ENCODE data around the gene CNTN4.

Gene CNTN4

DNA sequence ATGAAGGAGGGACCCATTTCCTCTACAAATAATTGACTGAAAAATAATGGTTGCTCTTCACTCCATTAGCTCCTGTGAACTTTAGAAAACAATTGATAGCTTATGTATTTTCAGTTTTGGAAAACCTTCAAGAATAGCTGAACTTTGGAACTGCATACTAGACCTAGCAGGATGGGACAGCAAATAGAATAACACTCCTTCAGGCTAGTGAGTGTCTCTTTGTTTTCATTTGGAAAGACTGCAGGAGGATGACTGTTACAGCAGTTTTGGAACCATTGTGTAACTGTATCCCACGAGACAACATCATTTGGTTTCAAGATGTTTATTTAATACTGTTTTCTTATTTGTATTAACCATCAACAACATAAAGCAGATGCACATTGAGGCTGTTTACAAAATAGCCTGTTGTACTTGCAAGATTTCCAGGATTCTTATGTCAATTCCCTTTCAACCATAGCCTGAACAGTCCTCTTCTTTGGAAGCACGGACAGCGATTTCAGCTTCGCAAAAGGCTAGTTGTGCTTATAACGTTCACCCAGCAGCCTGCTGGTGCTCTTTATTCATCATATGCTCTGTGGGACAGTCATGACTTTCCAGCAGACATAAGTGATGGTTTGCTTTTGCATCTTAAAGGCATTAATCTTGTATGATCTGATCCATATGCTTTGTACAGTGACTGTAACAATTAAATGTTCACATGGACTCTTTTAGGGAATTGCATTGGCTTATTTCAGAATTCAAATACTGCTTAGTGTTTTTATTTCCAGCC, 676.0 kb downstream of the CNTN4 start:
- ChIA-PET CTCF (no interaction called here), POLR2A (no interaction called here)
- DNase-seq (ENCODE audit: extremely low spot score), result no peak
- TF ChIP-seq LEF1 (IDR thresholded peaks at IDR 0.05; ENCODE audit: borderline replicate concordance), result no peak
- TF ChIP-seq BHLHE40 (IDR thresholded peaks at IDR 0.05; ENCODE audit: borderline replicate concordance), result no peak
- TF ChIP-seq NFRKB (IDR thresholded peaks at IDR 0.05), result no peak
- no peak for TF ChIP-seq L3MBTL2 (conservative IDR thresholded peaks at IDR 0.05)
- TF ChIP-seq FOXK2 (IDR thresholded peaks at IDR 0.05), result no peak
- no peak for TF ChIP-seq ELF4 (IDR thresholded peaks at IDR 0.05)
- TF ChIP-seq HDGF (IDR thresholded peaks at IDR 0.05; ENCODE audit: borderline replicate concordance), result no peak

DNA sequence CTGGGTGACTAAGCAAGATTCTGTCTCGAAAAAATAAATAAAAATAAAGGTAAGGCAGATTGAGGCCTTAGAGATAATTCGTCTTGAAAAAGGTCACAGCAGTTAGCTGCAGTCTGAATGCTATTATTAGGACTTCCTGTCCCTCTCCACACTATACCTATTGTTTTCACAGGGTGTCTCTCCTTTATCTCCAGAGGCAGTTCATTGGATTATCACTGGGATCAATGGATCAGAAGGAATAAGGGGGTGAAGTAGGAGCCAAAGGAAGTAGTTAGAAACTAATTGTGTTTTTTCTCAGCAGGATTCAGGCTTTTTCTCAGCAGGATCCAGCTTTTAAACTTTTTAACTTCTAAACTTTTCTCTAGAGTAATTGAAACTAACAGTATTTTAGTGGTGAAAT, 684.6 kb downstream of the CNTN4 start:
- TF ChIP-seq SUZ12 (IDR thresholded peaks at IDR 0.05), result no peak
- TF ChIP-seq, protein P1, sequence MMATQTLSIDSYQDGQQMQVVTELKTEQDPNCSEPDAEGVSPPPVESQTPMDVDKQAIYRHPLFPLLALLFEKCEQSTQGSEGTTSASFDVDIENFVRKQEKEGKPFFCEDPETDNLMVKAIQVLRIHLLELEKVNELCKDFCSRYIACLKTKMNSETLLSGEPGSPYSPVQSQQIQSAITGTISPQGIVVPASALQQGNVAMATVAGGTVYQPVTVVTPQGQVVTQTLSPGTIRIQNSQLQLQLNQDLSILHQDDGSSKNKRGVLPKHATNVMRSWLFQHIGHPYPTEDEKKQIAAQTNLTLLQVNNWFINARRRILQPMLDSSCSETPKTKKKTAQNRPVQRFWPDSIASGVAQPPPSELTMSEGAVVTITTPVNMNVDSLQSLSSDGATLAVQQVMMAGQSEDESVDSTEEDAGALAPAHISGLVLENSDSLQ (IDR thresholded peaks at IDR 0.05), result no peak
- no peak for TF ChIP-seq HDGF (IDR thresholded peaks at IDR 0.05; ENCODE audit: borderline replicate concordance)
- no peak for TF ChIP-seq SP1 (IDR thresholded peaks at IDR 0.05)
- no peak for TF ChIP-seq L3MBTL2 (conservative IDR thresholded peaks at IDR 0.05)
- TF ChIP-seq BHLHE40 (IDR thresholded peaks at IDR 0.05; ENCODE audit: borderline replicate concordance), result no peak
- no peak for TF ChIP-seq FOXK2 (IDR thresholded peaks at IDR 0.05)
- no peak for TF ChIP-seq ZNF384 (IDR thresholded peaks at IDR 0.05)
- no peak for TF ChIP-seq ELF4 (IDR thresholded peaks at IDR 0.05)
- TF ChIP-seq TARDBP (IDR thresholded peaks at IDR 0.05), result no peak
- no peak for TF ChIP-seq LEF1 (IDR thresholded peaks at IDR 0.05; ENCODE audit: borderline replicate concordance)
- TF ChIP-seq NFRKB (IDR thresholded peaks at IDR 0.05), result no peak
- no peak for TF ChIP-seq FOXA1 (IDR thresholded peaks at IDR 0.05)
- TF ChIP-seq ARNT (IDR thresholded peaks at IDR 0.05), result no peak
- CTCF ChIA-PET, result no interaction called here
- POLR2A ChIA-PET, result no interaction called here

DNA sequence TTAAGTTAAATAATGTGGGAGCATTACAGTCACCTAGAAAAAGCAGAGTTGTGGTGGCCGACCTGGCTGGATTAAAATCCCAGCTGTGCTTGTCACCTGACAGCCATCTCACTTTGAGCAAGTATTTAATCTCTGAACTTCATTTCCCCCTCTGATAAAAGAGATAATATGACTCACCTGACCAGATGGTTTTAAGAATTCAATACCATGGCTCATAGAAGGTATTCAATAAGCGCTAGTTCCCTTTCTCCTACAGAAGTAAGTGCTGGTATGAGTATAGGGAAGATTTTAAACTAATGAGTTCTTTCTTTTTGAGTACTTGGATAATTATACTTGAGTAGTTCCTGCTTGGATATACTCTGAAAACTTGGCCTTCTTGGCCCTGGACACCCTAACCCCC, 686.0 kb downstream of the CNTN4 start:
- ChIA-PET CTCF (no interaction called here), POLR2A (no interaction called here)
- TF ChIP-seq TARDBP (IDR thresholded peaks at IDR 0.05), result no peak
- no peak for TF ChIP-seq NFRKB (IDR thresholded peaks at IDR 0.05)
- no peak for TF ChIP-seq CTBP1 (IDR thresholded peaks at IDR 0.05; ENCODE audit: borderline replicate concordance)
- TF ChIP-seq FOXA1 (IDR thresholded peaks at IDR 0.05), result no peak
- no peak for TF ChIP-seq ARNT (IDR thresholded peaks at IDR 0.05)
- TF ChIP-seq, protein P1 (IDR thresholded peaks at IDR 0.05), result no peak
- TF ChIP-seq BHLHE40 (IDR thresholded peaks at IDR 0.05; ENCODE audit: borderline replicate concordance), result no peak
- no peak for TF ChIP-seq FOXM1 (IDR thresholded peaks at IDR 0.05; ENCODE audit: borderline replicate concordance)
- no peak for TF ChIP-seq FOXK2 (IDR thresholded peaks at IDR 0.05)
- no peak for TF ChIP-seq SP1 (IDR thresholded peaks at IDR 0.05)
- TF ChIP-seq LEF1 (IDR thresholded peaks at IDR 0.05; ENCODE audit: borderline replicate concordance), result no peak
- DNase-seq (ENCODE audit: extremely low spot score), result no peak

More for the DNA sequence above, 684.6 kb downstream of the CNTN4 start:
- DNase-seq (ENCODE audit: extremely low spot score), result no peak

DNA sequence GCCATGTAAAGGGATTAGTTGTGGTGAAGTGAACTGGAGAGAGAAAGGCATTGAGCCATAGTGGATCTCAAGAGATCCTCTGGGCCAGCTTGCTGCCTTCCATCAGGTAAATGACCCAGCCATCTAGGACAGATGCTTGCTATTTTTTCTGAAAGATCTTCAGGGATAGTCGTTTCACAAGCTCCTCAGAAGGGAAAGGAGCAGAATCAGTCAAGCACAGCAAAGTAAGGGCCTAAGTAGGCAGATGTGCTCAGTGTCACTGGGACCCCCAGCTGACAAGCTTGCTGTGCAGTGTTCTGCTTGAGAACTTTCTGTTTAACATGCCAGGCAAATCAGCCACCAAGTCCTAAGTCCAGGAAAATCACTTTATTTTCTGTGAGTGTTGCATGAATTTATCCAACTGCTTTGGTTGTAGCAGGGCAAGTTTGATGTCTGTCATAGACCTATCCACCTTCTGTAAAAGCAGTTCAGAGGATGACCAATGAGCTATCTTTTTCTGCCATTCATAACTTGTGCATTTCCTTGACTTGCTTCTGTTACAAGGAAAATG, 691.7 kb downstream of the CNTN4 start:
- ChIA-PET POLR2A (no interaction called here), CTCF (no interaction called here)
- no peak for TF ChIP-seq CTBP1 (IDR thresholded peaks at IDR 0.05; ENCODE audit: borderline replicate concordance)
- no peak for TF ChIP-seq BHLHE40 (IDR thresholded peaks at IDR 0.05; ENCODE audit: borderline replicate concordance)
- TF ChIP-seq FOXM1 (IDR thresholded peaks at IDR 0.05; ENCODE audit: borderline replicate concordance), result no peak
- TF ChIP-seq ELF4 (IDR thresholded peaks at IDR 0.05), result no peak
- TF ChIP-seq LEF1 (IDR thresholded peaks at IDR 0.05; ENCODE audit: borderline replicate concordance), result no peak
- no peak for TF ChIP-seq ARNT (IDR thresholded peaks at IDR 0.05)
- TF ChIP-seq L3MBTL2 (conservative IDR thresholded peaks at IDR 0.05), result no peak
- TF ChIP-seq SP1 (IDR thresholded peaks at IDR 0.05), result no peak
- no peak for TF ChIP-seq NFRKB (IDR thresholded peaks at IDR 0.05)
- no peak for TF ChIP-seq SUZ12 (IDR thresholded peaks at IDR 0.05)
- no peak for TF ChIP-seq ZNF384 (IDR thresholded peaks at IDR 0.05)
- no peak for TF ChIP-seq FOXA1 (IDR thresholded peaks at IDR 0.05)
- TF ChIP-seq HDGF (IDR thresholded peaks at IDR 0.05; ENCODE audit: borderline replicate concordance), result no peak
- TF ChIP-seq, protein P1 (IDR thresholded peaks at IDR 0.05), result no peak
- no peak for TF ChIP-seq FOXK2 (IDR thresholded peaks at IDR 0.05)
- TF ChIP-seq TARDBP (IDR thresholded peaks at IDR 0.05), result no peak
- no peak for DNase-seq (ENCODE audit: extremely low spot score)

DNA sequence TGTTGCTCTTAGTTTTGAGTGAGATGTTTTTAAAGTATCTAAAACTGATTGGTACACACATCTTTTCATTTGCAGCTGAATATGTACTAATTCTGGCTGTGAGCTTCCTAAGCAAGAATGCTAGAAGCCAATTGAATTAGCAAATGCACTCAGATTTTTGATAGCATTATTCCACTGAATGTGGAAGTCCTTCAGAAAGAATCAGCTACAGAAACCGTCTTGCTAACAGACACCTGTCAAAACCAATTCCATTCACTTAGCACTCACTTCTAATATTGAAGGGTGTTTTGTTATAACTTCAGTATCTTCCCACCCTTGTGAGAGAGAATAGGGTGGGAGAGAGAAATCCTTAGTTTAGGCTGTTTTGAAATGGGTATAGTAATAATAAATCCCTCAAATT, 693.8 kb downstream of the CNTN4 start:
- POLR2A ChIA-PET, result no interaction called here
- TF ChIP-seq FOXK2 (IDR thresholded peaks at IDR 0.05), result no peak
- TF ChIP-seq TARDBP (IDR thresholded peaks at IDR 0.05), result no peak
- TF ChIP-seq L3MBTL2 (conservative IDR thresholded peaks at IDR 0.05), result no peak
- TF ChIP-seq NFRKB (IDR thresholded peaks at IDR 0.05), result no peak
- no peak for TF ChIP-seq CTBP1 (IDR thresholded peaks at IDR 0.05; ENCODE audit: borderline replicate concordance)
- no peak for TF ChIP-seq ELF4 (IDR thresholded peaks at IDR 0.05)
- TF ChIP-seq LEF1 (IDR thresholded peaks at IDR 0.05; ENCODE audit: borderline replicate concordance), result no peak
- no peak for TF ChIP-seq FOXA1 (IDR thresholded peaks at IDR 0.05)
- no peak for TF ChIP-seq FOXM1 (IDR thresholded peaks at IDR 0.05; ENCODE audit: borderline replicate concordance)
- no peak for TF ChIP-seq ZNF384 (IDR thresholded peaks at IDR 0.05)
- no peak for DNase-seq (ENCODE audit: extremely low spot score)
- CTCF ChIA-PET, result no interaction called here

DNA sequence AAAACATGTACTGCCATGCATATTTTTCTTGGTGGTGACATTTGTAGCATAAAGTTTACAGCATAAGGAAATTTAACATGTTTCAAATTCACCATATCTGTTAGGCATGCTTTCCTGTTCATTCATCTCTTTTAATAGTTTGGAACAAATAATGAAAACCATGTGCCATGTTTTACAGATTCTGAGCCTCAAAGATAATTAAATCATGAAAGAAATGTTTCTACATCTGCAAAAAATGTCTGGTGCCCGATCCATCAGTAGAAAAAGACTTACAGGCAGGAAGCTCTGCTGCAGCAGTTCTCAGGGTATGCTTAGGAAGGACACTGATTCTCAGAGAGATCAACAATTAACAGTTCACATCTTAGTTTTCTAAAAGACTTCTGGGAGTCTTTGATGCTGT, 695.3 kb downstream of the CNTN4 start:
- CTCF ChIA-PET, result no interaction called here
- TF ChIP-seq ARNT (IDR thresholded peaks at IDR 0.05) (no peak), L3MBTL2 (conservative IDR thresholded peaks at IDR 0.05) (no peak), LEF1 (IDR thresholded peaks at IDR 0.05; ENCODE audit: borderline replicate concordance) (no peak), NFRKB (IDR thresholded peaks at IDR 0.05) (no peak), TARDBP (IDR thresholded peaks at IDR 0.05) (no peak), ZNF384 (IDR thresholded peaks at IDR 0.05) (no peak), HDGF (IDR thresholded peaks at IDR 0.05; ENCODE audit: borderline replicate concordance) (no peak), CTBP1 (IDR thresholded peaks at IDR 0.05; ENCODE audit: borderline replicate concordance) (no peak), FOXK2 (IDR thresholded peaks at IDR 0.05) (no peak), BHLHE40 (IDR thresholded peaks at IDR 0.05; ENCODE audit: borderline replicate concordance) (no peak), ELF4 (IDR thresholded peaks at IDR 0.05) (no peak), FOXM1 (IDR thresholded peaks at IDR 0.05; ENCODE audit: borderline replicate concordance) (no peak), SUZ12 (IDR thresholded peaks at IDR 0.05) (no peak), SP1 (IDR thresholded peaks at IDR 0.05) (no peak), FOXA1 (IDR thresholded peaks at IDR 0.05) (no peak)
- TF ChIP-seq, protein P1 (IDR thresholded peaks at IDR 0.05), result no peak
- POLR2A ChIA-PET, result no interaction called here
- no peak for DNase-seq (ENCODE audit: extremely low spot score)

Measured in HEK293T (cell line).